ENCODE data around the gene EVL. TPM values are rescaled to one million over a fixed set of nuclear protein-coding genes. Genes with fewer than 3 reads are reported as not detected.

Gene EVL
- total RNA-seq, 4 donors from 2014 or later = 22.8 to 86.4 (median 45.2) TPM

GRCh38 chr14:100091386-100091785, 26.2 kb downstream of the EVL start:
- no peaks in the 10 kb centered on the region for H3K36me3 ChIP-seq
- no peak for DNase-seq
- 93 to 94% methylated on average over 2 to 7 of the region's 7 CpGs for WGBS, 2 donors (ENCODE audit: low coverage in 1 of 2)
- no peaks in the 10 kb centered on the region for H3K27me3 ChIP-seq
- intact Hi-C loops (cut with DNase I; ENCODE audit: low total_unique reads) = no loop called here
- H3K4me3 ChIP-seq = no peak overlapping the region
- H3K9me3 ChIP-seq = no peaks in the 10 kb centered on the region
- H3K4me1 ChIP-seq = no peaks in the 10 kb centered on the region
- in situ Hi-C loops (cut with MboI; ENCODE audit: low pct_ligation_motif_present in 1 of 4, low pct_unique_long_range_greater_than_20kb in 1 of 4, low sequenced_read_pairs in 3 of 4) = no loop called here
- H3K27ac ChIP-seq = no peak overlapping the region
- no peak for TF ChIP-seq POLR2AphosphoS5 (IDR thresholded peaks at IDR 0.05)
- no peak for TF ChIP-seq EP300 (IDR thresholded peaks at IDR 0.05; ENCODE audit: low read depth)
- TF ChIP-seq CTCF (IDR thresholded peaks at IDR 0.05) = no peak
- TF ChIP-seq POLR2A (IDR thresholded peaks at IDR 0.05) = no peak

- in situ Hi-C loops (cut with MboI; ENCODE audit: low pct_ligation_motif_present in 1 of 4, low pct_unique_long_range_greater_than_20kb in 1 of 4, low sequenced_read_pairs in 3 of 4) = no loop called here
- no peaks in the 10 kb centered on the region for H3K36me3 ChIP-seq
- intact Hi-C loops (cut with DNase I; ENCODE audit: low total_unique reads) = no loop called here
- no peak for DNase-seq
- TF ChIP-seq CTCF (IDR thresholded peaks at IDR 0.05) (no peak), POLR2AphosphoS5 (IDR thresholded peaks at IDR 0.05) (no peak), POLR2A (IDR thresholded peaks at IDR 0.05) (no peak), EP300 (IDR thresholded peaks at IDR 0.05; ENCODE audit: low read depth) (no peak)
- no peak overlapping the region for H3K4me3 ChIP-seq
- no peaks in the 10 kb centered on the region for H3K9me3 ChIP-seq
- no peak overlapping the region for H3K27ac ChIP-seq
- 43 to 50% methylated on average over 1 of the region's 1 CpG for WGBS, 2 donors (ENCODE audit: low coverage in 1 of 2)
- H3K4me1 ChIP-seq = no peaks in the 10 kb centered on the region
- no peaks in the 10 kb centered on the region for H3K27me3 ChIP-seq
These were observed 27.6 kb downstream of the EVL start for GRCh38 chr14:100092832-100093231.

- H3K36me3 ChIP-seq = no peaks in the 10 kb centered on the region
- no peak overlapping the region for H3K4me3 ChIP-seq
- TF ChIP-seq POLR2A (IDR thresholded peaks at IDR 0.05) (no peak), EP300 (IDR thresholded peaks at IDR 0.05; ENCODE audit: low read depth) (no peak), CTCF (IDR thresholded peaks at IDR 0.05) (no peak), POLR2AphosphoS5 (IDR thresholded peaks at IDR 0.05) (no peak)
- DNase-seq = no peak
- in situ Hi-C loops (cut with MboI; ENCODE audit: low pct_ligation_motif_present in 1 of 4, low pct_unique_long_range_greater_than_20kb in 1 of 4, low sequenced_read_pairs in 3 of 4) (no loop called here), intact Hi-C loops (cut with DNase I; ENCODE audit: low total_unique reads) (no loop called here)
- H3K27ac ChIP-seq = no peak overlapping the region
- no peaks in the 10 kb centered on the region for H3K9me3 ChIP-seq
- H3K27me3 ChIP-seq = no peaks in the 10 kb centered on the region
- no peaks in the 10 kb centered on the region for H3K4me1 ChIP-seq
- WGBS, 2 donors (ENCODE audit: low coverage in 1 of 2) = 79 to 100% methylated on average over 2 to 6 of the region's 6 CpGs
These were observed 28.1 kb downstream of the EVL start for GRCh38 chr14:100093319-100093718.

- Histone ChIP-seq H3K4me1 (no peaks in the 10 kb centered on the region), H3K4me3 (no peak overlapping the region), H3K9me3 (no peaks in the 10 kb centered on the region), H3K27ac (no peak overlapping the region), H3K27me3 (no peaks in the 10 kb centered on the region), H3K36me3 (no peaks in the 10 kb centered on the region)
- TF ChIP-seq POLR2A (IDR thresholded peaks at IDR 0.05) (no peak), EP300 (IDR thresholded peaks at IDR 0.05; ENCODE audit: low read depth) (no peak), CTCF (IDR thresholded peaks at IDR 0.05) (no peak), POLR2AphosphoS5 (IDR thresholded peaks at IDR 0.05) (no peak)
- intact Hi-C loops (cut with DNase I; ENCODE audit: low total_unique reads) = no loop called here
- no peak for DNase-seq
- in situ Hi-C loops (cut with MboI; ENCODE audit: low pct_ligation_motif_present in 1 of 4, low pct_unique_long_range_greater_than_20kb in 1 of 4, low sequenced_read_pairs in 3 of 4) = no loop called here
- 75 to 90% methylated on average over 1 to 3 of the region's 3 CpGs for WGBS, 2 donors (ENCODE audit: low coverage in 1 of 2)
These were observed 31.4 kb downstream of the EVL start for GRCh38 chr14:100096656-100097055.
